Measurements from ENCODE around the gene SLC39A7.

The SLC39A7 gene, protein sequence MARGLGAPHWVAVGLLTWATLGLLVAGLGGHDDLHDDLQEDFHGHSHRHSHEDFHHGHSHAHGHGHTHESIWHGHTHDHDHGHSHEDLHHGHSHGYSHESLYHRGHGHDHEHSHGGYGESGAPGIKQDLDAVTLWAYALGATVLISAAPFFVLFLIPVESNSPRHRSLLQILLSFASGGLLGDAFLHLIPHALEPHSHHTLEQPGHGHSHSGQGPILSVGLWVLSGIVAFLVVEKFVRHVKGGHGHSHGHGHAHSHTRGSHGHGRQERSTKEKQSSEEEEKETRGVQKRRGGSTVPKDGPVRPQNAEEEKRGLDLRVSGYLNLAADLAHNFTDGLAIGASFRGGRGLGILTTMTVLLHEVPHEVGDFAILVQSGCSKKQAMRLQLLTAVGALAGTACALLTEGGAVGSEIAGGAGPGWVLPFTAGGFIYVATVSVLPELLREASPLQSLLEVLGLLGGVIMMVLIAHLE

DNA sequence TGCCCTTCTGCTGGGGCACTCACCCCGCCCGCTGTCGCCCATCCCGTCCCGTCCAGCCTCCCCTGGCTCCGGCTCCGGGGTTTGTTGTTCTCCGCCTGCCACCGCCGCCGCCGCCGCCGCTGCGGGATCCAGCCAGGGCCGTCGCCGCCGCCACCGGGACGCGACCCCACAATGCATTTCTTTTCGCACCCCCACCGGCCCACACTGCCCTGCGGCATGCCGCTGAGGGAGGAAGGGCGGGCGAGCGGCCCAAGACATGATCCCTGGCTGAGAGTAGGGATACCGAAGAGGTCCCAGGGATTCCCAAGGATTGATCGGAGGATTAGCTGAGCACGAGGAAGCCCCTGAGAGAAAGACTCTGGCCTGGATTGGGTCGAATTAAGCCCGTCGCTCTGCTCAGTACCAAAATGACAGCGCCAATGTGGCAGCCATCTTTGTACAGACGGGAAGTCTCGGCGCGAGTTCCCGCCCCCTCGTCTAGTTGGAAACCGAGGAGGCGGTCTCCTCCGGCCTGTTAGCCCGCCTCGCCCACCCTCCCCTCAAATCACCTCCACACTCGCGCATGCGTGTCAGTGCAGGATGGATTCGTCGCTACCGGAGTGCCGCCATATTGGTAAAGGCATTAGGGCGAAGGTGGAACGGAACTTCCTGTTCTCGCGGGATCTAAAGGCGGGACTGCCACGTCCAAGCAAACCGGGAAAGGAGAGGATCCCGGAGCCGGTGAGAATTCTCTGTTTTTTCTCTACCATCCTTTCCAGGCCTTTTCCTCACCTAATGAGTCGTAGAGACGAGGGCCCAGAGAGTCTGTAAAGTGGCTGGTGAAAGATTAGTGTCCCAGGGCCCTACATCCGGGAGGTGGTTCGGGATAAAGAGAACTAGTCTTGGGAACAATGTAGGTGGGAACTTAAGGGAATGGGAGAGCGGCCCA lies at the start of gene SLC39A7, which contains the start of gene RXRB:
Gene SLC39A7 (plus strand): TSS at position 649 of the 928 bp plus-strand sequence. CDS start 379 bp downstream, outside the sequence.
Gene RXRB (minus strand): TSS at position 447 of the 928 bp plus-strand sequence. CDS start 189 bp downstream, at position 258.
- in situ Hi-C loops (cut with MboI; ENCODE audit: low sequenced_read_pairs): no loop called here

DNA sequence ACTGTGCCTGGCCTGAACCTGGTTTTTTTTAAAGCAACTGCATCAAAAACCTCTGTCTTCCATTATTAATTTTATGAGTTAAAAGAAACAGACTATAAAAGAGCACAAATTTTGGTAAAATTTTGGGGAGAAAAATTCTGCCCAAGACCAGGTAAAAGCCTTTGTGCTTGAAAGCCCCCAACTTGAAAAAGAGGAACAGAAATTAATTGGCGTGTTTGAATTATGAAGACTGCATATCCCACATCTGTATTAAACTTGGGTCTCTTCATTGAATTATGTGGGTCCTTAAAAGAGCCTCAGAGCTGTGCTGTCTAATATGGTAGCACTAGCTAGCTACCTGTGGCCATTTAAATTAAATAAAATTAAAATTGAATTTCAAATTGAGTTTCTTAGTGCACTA lies 49.6 kb upstream of the SLC39A7 start:
- in situ Hi-C loops (cut with MboI; ENCODE audit: low sequenced_read_pairs): no loop called here

DNA sequence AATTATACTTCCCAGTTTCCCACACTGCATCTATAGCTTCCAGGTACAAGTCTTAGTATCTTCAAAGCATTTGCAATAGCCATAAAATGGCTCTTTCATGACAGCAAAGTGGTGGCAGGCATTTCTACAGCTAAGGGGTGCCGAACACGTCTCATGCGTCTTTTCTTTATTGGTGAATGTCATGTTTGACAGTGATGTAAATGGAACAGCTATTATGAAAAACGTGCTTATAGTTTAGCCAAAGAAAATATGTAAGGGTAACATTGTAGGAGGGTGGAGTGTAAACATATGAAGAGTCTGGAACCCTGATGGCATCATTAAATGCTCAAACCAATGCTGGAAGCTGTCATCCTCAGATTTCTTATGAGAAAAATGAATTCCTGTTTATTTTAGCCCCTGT lies 46.3 kb upstream of the SLC39A7 start:
- in situ Hi-C loops (cut with MboI; ENCODE audit: low sequenced_read_pairs): no loop called here

GRCh38 chr6:33156561-33156960 lies 44.1 kb upstream of the SLC39A7 start:
- in situ Hi-C loops (cut with MboI; ENCODE audit: low sequenced_read_pairs): no loop called here

DNA sequence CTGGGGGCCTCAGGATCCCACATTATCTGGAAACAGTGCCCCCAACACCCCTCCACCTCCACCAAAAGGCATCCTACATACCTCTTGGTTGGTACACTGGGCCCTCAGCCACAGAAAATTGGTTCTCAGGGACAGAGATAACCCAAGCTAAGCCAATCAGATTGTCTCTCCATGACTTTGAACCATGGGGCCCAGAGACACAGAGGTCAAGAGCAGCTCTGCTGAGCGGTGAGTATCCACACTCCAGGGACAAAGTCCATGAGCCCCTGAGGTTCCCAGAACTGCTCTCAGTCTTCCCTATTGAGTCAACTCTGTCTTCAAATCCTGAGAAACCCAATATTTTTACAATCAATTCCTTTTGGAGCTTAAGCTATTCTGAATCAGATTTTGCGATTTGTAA lies 43.7 kb upstream of the SLC39A7 start:
- in situ Hi-C loops (cut with MboI; ENCODE audit: low sequenced_read_pairs): no loop called here

DNA sequence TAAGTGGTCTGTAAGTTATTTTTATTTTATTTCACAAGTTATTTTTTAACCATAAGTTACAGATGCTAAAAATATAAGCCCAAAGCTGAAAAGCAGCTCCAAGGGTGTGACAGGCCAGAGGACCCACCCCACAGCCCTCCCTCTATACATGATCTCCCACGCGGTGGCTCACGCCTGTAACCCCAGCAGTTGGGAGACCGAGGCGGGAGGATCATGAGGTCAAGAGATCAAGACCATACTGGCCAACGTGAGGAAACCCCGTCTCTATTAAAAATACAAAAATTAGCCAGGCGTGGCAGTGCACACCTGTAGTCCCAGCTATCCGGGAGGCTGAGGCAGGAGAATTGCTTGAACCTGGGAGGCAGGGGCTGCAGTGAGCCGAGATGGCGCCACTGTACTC lies 40.6 kb upstream of the SLC39A7 start:
- in situ Hi-C loops (cut with MboI; ENCODE audit: low sequenced_read_pairs): no loop called here

DNA sequence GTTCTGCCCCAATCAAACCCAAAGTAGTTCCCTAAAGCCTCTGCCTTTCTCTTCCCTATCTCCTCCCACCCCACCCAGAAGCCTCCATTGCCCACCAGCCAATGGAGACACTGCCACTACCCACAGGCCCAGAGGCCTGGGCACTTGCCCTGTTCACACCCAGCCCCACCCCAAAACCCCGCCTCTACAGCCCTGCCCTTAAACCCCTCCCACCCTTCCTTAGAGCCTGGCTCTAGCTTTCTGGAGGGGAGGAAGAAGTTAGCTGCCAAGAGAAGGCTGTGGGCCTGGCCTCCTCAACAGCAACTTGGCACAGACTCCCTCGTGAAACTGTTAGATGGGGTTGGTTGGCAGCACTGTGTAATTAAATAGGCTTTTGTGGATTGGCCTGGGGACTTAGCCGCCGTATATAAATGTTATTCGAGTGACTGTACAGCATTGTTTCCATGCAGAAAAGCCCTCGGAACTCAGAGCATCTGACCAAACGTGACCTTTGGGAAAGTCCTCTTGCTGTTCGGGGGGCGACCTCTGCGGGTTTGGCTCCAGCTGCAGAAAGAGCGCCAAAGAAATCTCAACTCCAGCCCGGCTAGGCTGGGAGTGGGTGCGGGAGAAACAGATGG lies 39.8 kb upstream of the SLC39A7 start:
- in situ Hi-C loops (cut with MboI; ENCODE audit: low sequenced_read_pairs): no loop called here

DNA sequence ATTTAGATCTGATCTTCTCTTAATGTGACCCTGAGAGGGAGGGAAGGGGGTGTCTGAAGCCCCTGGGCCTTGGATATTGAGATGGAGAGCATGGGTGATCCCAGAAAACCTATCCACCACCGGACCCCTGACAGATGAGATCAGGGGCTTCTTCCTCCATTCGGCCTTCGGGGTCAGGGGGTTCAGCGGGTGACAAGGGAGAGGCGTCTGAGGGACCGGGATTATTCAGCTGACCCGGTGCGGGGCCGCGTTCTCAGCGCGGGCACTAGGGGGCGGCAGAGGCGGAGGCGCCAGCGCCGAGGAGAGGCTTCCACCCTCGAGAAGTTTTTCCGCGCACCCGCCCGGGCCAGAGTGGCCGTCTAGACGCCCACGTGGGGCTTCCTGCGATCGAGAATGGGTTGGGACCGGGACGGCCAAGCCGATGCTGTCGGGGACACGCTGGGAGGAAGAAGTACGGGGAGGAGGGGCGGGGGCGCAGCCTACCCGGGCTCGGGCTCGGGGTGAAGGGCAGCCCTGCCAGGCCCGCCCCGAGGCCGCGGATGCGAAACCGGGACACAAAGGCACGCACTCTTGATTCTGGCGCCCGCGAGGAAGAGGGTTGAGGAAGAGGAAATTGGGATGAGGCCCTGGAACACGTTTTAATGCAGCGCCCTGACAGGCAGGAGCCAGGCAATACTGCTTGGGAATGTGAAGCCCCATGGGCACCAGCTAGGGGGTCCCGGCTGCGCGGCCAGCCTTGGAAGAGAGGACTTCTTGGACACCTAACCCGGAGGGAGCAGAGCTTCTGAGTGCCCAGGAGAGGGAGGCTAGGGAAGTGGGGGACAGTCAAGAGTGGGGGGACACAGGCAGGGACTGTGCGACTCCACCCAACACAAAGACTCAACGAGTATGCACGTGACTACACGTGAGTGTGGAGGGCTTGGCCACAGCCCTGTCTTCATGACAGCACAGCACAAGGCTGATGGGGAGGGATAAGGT lies 39.0 kb upstream of the SLC39A7 start:
- in situ Hi-C loops (cut with MboI; ENCODE audit: low sequenced_read_pairs): no loop called here

GRCh38 chr6:33163540-33163939 lies 37.1 kb upstream of the SLC39A7 start:
- in situ Hi-C loops (cut with MboI; ENCODE audit: low sequenced_read_pairs): no loop called here

- in situ Hi-C loops (cut with MboI; ENCODE audit: low sequenced_read_pairs): no loop called here
Measured at GRCh38 chr6:33164176-33164575, 36.5 kb upstream of the SLC39A7 start.

DNA sequence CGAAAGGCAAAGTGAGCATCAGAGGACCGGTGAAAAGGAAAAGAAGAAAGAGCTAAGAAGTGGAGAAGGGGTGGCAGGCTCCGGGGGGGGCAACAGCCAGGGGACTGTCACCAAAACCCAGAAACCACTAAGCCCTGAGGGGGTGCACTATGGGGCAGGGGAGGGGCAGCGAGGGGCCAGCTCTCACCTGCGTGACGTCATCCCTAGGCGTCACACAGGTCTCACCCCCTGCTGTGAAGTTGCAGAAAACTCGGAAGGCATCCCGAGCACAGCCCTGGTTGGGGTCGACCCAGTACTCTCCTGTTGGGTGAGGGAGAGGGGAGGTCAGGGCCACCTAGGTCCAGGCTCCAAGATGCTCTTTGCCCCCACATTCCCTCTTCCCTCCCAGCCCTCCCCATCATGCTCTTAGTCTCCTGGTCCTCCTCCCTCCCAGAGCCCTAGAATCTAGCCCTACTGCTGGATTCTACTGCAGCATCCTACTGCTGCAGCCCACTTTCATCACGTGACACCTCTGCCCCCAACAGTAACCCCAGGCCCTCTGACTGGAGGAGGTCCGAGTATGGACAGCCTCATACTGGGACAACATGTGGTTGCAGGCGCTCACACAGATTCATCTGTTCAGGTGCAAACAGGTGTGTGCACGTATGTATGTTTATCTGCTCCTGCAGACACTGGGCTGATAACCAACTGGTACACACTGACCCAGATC lies 35.8 kb upstream of the SLC39A7 start:
- in situ Hi-C loops (cut with MboI; ENCODE audit: low sequenced_read_pairs): no loop called here

DNA sequence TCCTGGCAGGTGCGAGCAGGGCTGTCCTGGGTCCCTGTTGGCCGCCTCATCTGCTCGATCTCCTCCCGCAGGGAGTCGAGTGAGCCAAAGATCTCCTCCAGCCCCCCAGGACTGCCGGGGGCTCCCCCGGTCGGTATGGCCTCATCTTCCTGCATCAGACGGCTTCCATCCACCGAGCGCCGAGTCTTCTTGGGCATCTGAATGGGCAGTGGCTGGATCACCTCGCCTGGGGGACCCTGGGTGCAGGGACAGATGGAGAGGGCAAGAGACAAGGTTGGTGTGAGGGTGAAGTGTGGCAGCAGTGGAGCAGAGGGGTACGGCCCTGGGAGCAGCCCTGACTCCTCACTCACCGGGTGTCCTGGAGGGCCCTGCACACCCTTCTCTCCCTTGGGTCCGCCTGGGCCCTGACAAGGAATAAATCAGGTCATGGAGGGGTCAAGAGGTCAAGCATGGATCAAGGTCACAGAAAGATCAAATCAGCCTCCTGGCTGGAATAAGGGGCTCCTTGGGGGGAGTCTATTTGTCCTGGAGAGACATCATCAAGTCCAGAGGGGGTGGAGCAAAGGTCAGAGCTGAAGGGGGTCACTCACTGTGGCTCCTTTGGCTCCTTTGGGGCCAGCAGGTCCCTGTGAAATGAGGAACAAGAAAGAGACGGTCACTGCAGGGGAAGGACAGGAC lies 34.9 kb upstream of the SLC39A7 start:
- in situ Hi-C loops (cut with MboI; ENCODE audit: low sequenced_read_pairs): no loop called here

GRCh38 chr6:33166363-33166762 lies 34.3 kb upstream of the SLC39A7 start:
- in situ Hi-C loops (cut with MboI; ENCODE audit: low sequenced_read_pairs): no loop called here

DNA sequence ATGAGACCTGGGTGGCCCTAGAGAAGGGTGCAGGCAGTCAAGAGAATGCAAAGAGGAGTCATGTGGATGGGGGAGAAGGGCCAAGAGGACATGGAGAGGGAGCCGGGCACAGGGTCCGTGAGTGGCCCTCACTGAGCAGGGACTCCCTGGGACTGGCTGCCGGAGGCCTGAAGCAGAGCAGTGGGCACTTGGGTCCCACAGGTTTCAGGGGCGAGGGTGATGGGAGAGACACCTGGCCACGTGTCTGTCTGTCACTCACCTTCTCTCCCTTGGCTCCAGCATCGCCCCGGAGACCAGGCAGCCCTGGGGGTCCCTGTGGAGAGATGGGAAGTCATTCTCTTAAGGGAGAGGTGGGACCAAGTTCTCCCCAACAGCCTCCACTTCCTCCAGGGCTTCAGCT lies 33.9 kb upstream of the SLC39A7 start:
- in situ Hi-C loops (cut with MboI; ENCODE audit: low sequenced_read_pairs): no loop called here

DNA sequence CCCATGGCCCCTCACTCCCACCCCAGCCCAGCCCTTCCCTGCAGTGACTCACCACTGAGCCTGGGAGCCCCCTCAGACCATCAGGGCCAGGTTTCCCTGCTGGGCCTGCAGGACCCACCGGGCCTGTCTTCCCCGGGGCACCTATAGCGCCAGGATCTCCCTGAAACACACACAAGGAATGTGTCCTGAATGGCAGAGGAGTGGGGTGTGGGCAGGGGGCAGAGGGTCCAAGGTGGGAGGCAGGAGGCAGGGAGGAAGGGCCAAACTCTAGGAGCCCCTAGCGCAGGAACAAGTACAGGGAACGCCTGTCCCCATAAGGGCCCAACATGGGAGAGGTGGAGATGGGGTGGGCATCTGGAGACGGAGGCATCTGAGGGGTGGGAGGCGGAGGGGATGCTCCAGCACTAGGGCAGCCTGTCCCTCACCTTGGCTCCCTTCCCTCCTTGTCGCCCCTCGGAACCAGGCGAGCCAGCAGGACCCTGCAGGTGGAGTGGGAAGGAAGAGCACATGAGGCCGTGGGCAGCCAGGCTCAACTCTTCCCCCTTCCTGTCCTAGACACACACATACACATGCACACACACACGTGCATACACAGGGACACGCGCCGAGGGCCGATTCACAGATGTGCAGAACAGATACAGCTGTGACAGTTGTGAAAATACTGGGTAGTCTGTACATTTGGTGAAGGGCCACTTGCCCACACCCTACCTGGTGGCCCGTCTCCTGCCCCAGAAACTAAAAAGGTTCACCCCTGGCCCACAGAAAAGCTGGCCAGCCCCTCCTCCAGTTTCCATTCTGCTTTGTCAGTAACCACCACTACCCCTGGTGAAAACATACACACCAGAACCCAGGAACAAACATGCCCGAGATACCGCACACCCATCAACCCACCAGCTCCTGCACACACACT lies 33.0 kb upstream of the SLC39A7 start:
- in situ Hi-C loops (cut with MboI; ENCODE audit: low sequenced_read_pairs): no loop called here

GRCh38 chr6:33168284-33168601 lies 32.4 kb upstream of the SLC39A7 start:
- in situ Hi-C loops (cut with MboI; ENCODE audit: low sequenced_read_pairs): no loop called here

DNA sequence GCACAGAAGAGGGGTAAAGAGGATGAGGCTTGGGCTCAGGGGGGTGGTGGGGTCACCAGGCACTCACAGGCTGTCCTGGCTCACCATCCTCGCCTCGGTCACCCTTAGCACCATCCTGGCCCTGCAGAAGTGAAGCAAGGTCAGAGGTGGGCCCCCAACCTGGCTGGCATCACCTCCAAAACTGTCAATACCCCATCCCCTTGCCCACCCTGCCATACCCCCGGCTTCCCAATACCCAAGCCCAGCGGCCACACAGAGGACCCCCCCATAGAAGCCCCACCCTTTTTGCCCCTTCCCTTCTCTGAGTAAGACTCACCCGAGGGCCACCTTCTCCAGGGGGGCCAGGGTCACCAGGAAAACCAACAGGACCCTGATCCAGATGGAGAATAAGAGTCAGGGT lies 32.0 kb upstream of the SLC39A7 start:
- in situ Hi-C loops (cut with MboI; ENCODE audit: low sequenced_read_pairs): no loop called here

All from hTERT RPE-1 (cell line).